HepG2 (cell line): ENCODE data around the gene ITPRIP. TPM values are rescaled to one million over a fixed set of nuclear protein-coding genes. Genes with fewer than 3 reads are reported as not detected.
A peak's percentile ranks its signal among the peaks of the same experiment; 100 is the strongest.

ENCODE experiments used
- ATF7 ChIP-seq, 2 experiments: fragments of 450-650 bp in 1 of 2; sonication (generic) in 1 of 2; formaldehyde crosslinking in 1 of 2; IDR thresholded peaks; 2 replicates each; pipeline versions ENCODE4 v1.4.0 to v1.6.1; 2016 to 2020; ENCODE audit warnings: antibody characterized with exemption in 1 of 2, mild to moderate bottlenecking in 1 of 2, missing genetic modification reagents in 1 of 2
- EED ChIP-seq: sonication (generic); formaldehyde crosslinking; IDR thresholded peaks from 2 replicates; pipeline ENCODE4 v1.5.0; 2020; ENCODE audit warnings: mild to moderate bottlenecking, missing genetic modification reagents
- GFI1 ChIP-seq: sonication (generic); formaldehyde crosslinking; IDR thresholded peaks from 2 replicates; pipeline ENCODE4 v1.5.0; 2020; ENCODE audit warnings: missing genetic modification reagents, mild to moderate bottlenecking, borderline replicate concordance
- KDM2A ChIP-seq: sonication (generic); formaldehyde crosslinking; IDR thresholded peaks from 2 replicates; pipeline ENCODE4 v1.4.0; 2020; ENCODE audit warnings: low read depth, missing genetic modification reagents, borderline replicate concordance
- KLF15 ChIP-seq: sonication (generic); formaldehyde crosslinking; IDR thresholded peaks from 2 replicates; pipeline ENCODE4 v1.8.1; 2023; ENCODE audit warnings: borderline replicate concordance, mild to moderate bottlenecking, inconsistent platforms, missing genetic modification reagents, mixed read lengths
- NFYB ChIP-seq: sonication (generic); formaldehyde crosslinking; IDR thresholded peaks from 2 replicates; pipeline ENCODE4 v1.4.0; 2020; ENCODE audit warnings: missing genetic modification reagents
- PITX1 ChIP-seq: sonication (generic); formaldehyde crosslinking; IDR thresholded peaks from 2 replicates; pipeline ENCODE4 v1.5.1; 2020; ENCODE audit warnings: mild to moderate bottlenecking, missing genetic modification reagents
- SMARCC2 ChIP-seq: fragments of 450-650 bp; IDR thresholded peaks from 2 replicates; pipeline ENCODE4 v1.6.1; 2017; ENCODE audit warnings: antibody characterized with exemption, mild to moderate bottlenecking
- ZNF121 ChIP-seq: sonication (generic); formaldehyde crosslinking; IDR thresholded peaks from 2 replicates; pipeline ENCODE4 v1.5.0; 2020; ENCODE audit warnings: mild to moderate bottlenecking, missing genetic modification reagents
- ZNF124 ChIP-seq: sonication (generic); formaldehyde crosslinking; IDR thresholded peaks from 2 replicates; pipeline ENCODE4 v1.4.0; 2020; ENCODE audit warnings: missing genetic modification reagents
- ZNF260 ChIP-seq: sonication (generic); formaldehyde crosslinking; IDR thresholded peaks from 2 replicates; pipeline ENCODE4 v1.4.0; 2020; ENCODE audit warnings: missing genetic modification reagents, low read depth, mild to moderate bottlenecking, borderline replicate concordance
- ZNF567 ChIP-seq: sonication (generic); formaldehyde crosslinking; IDR thresholded peaks from 2 replicates; pipeline ENCODE4 v1.8.1; 2023; ENCODE audit warnings: mild to moderate bottlenecking, missing genetic modification reagents, borderline replicate concordance
- ZNF577 ChIP-seq: sonication (generic); formaldehyde crosslinking; IDR thresholded peaks from 2 replicates; pipeline ENCODE4 v1.4.0; 2020; ENCODE audit warnings: mild to moderate bottlenecking, low read depth, missing genetic modification reagents, borderline replicate concordance
- ZNF614 ChIP-seq: IDR thresholded peaks from 2 replicates; pipeline ENCODE4 v1.6.1; 2018; ENCODE audit warnings: missing biosample characterization, missing genetic modification reagents, inconsistent platforms, borderline replicate concordance
- ZNF75D ChIP-seq: sonication (generic); formaldehyde crosslinking; IDR thresholded peaks from 2 replicates; pipeline ENCODE4 v1.8.1; 2023; ENCODE audit warnings: missing genetic modification reagents, mild to moderate bottlenecking, borderline replicate concordance
- polyA plus RNA-seq, 8 experiments: library from polyadenylated mRNA; depleted of rRNA in 3 of 8; stranded (reverse) in 7 of 8; unstranded in 1 of 8; fragments of >200 nt; fragmentation: Illumina TruSeq in 4 of 8; extraction: Trizol in 4 of 8; gene quantifications; 2 replicates each; pipeline versions ENCODE4 v1.2.1 to v1.2.3, GENCODE V29; 2011 to 2016; ENCODE audit warnings: low read depth in 4 of 8, missing spikeins in 1 of 8, mixed read lengths in 1 of 8; ENCODE audit not compliant: insufficient read depth in 1 of 8
- total RNA-seq, 5 experiments: library from RNA; depleted of rRNA; stranded (reverse); fragments of >200 nt; fragmentation: Illumina TruSeq; extraction: Trizol; gene quantifications; 2 replicates each; pipeline ENCODE4 v1.2.3, GENCODE V29; 2016; ENCODE audit warnings: low read depth in 1 of 5
- TF ChIP-seq, protein P1 (sequence below): sonication (generic); formaldehyde crosslinking; IDR thresholded peaks from 2 replicates; pipeline ENCODE4 v1.5.1; 2020; ENCODE audit warnings: mild to moderate bottlenecking, moderate library complexity, missing genetic modification reagents
- TF ChIP-seq, protein P2 (sequence below): sonication (generic); formaldehyde crosslinking; conservative IDR thresholded peaks from 2 replicates; pipeline ENCODE4 v1.5.0; 2020; ENCODE audit warnings: missing genetic modification reagents
- TF ChIP-seq, protein P3 (sequence below): IDR thresholded peaks from 2 replicates; pipeline ENCODE4 v1.6.1; 2016; ENCODE audit warnings: mild to moderate bottlenecking
- TF ChIP-seq, protein P4 (sequence below): sonication (generic); formaldehyde crosslinking; IDR thresholded peaks from 2 replicates; pipeline ENCODE4 v1.5.0; 2020; ENCODE audit warnings: mild to moderate bottlenecking, missing genetic modification reagents
- TF ChIP-seq, protein P5 (sequence below): sonication (generic); formaldehyde crosslinking; IDR thresholded peaks from 2 replicates; pipeline ENCODE4 v1.4.0; 2020; ENCODE audit warnings: missing genetic modification reagents

The ITPRIP gene
- total and polyA plus RNA-seq, 2 of the 13 experiments (the other 11 are each of a cell fraction or from before 2014, with no cell fraction given), result 1.00 to 2.8 TPM

DNA sequence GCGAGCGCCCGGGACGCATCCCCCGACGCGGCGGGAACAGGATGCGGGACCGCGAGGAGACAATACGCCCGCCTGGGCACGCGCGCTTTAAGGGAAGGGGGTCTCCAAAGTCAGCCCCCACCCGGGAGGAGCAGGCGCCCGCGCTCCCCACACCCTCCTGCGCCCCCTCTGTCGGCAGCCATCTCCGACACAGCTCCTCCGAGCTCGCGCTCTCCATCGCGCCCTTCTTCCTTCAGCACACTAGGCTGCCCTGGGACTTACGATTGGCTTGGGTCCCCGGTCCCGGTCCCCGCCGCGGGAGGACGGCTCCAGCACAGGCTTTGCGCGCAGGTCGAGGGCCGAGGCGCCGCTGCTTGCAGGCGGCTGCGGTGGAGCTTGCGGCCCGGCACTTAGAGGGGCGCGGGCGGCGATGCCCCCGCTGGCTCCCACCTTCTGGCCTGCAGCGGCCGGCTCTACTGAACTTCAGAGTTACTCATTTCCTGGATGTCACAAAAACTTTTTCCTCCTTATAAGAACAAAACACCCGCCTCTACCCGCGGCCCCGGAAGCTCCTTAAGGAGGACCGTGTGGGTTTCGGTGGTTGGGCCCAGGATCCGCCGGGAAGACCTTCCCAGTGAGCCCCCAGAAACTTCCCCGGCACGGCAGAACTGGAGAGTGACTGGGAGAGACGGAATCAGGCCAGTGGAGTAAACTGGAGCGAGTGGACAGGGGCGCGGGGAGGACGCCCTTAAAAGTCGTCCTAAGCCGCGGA lies at the start of gene ITPRIP (continued):
- TF ChIP-seq, protein P1, sequence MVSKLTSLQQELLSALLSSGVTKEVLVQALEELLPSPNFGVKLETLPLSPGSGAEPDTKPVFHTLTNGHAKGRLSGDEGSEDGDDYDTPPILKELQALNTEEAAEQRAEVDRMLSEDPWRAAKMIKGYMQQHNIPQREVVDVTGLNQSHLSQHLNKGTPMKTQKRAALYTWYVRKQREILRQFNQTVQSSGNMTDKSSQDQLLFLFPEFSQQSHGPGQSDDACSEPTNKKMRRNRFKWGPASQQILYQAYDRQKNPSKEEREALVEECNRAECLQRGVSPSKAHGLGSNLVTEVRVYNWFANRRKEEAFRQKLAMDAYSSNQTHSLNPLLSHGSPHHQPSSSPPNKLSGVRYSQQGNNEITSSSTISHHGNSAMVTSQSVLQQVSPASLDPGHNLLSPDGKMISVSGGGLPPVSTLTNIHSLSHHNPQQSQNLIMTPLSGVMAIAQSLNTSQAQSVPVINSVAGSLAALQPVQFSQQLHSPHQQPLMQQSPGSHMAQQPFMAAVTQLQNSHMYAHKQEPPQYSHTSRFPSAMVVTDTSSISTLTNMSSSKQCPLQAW (CRISPR knock-in tag), result no peak
- TF ChIP-seq ZNF121 (CRISPR knock-in tag) (peak; percentile 63; the same call in 1 of the 2 replicates), ZNF577 (CRISPR knock-in tag) (no peak), ATF7 (IDR thresholded peaks at IDR 0.05) (no peak), ATF7 (CRISPR knock-in tag; IDR thresholded peaks at IDR 0.05) (no peak), ZNF260 (CRISPR knock-in tag) (no peak), KLF15 (CRISPR knock-in tag) (0 out of 2 replicates have a peak, but pooled peaks have one; percentile 26), NFYB (CRISPR knock-in tag) (no peak), EED (CRISPR knock-in tag) (0 out of 2 replicates have a peak, but pooled peaks have one; percentile 45), ZNF124 (CRISPR knock-in tag) (no peak), ZNF567 (CRISPR knock-in tag) (no peak), ZNF75D (CRISPR knock-in tag) (no peak), GFI1 (peak; percentile 72), PITX1 (CRISPR knock-in tag) (no peak), SMARCC2 (no peak), KDM2A (peak; percentile 20; the same call in 1 of the 2 replicates), ZNF614 (CRISPR knock-in tag) (no peak)
- TF ChIP-seq, protein P2, sequence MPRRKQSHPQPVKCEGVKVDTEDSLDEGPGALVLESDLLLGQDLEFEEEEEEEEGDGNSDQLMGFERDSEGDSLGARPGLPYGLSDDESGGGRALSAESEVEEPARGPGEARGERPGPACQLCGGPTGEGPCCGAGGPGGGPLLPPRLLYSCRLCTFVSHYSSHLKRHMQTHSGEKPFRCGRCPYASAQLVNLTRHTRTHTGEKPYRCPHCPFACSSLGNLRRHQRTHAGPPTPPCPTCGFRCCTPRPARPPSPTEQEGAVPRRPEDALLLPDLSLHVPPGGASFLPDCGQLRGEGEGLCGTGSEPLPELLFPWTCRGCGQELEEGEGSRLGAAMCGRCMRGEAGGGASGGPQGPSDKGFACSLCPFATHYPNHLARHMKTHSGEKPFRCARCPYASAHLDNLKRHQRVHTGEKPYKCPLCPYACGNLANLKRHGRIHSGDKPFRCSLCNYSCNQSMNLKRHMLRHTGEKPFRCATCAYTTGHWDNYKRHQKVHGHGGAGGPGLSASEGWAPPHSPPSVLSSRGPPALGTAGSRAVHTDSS (CRISPR knock-in tag), result no peak
- TF ChIP-seq, protein P3, sequence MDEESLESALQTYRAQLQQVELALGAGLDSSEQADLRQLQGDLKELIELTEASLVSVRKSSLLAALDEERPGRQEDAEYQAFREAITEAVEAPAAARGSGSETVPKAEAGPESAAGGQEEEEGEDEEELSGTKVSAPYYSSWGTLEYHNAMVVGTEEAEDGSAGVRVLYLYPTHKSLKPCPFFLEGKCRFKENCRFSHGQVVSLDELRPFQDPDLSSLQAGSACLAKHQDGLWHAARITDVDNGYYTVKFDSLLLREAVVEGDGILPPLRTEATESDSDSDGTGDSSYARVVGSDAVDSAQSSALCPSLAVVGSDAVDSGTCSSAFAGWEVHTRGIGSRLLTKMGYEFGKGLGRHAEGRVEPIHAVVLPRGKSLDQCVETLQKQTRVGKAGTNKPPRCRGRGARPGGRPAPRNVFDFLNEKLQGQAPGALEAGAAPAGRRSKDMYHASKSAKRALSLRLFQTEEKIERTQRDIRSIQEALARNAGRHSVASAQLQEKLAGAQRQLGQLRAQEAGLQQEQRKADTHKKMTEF (CRISPR knock-in tag), result no peak; the same call in 1 of the 2 replicates
- TF ChIP-seq, protein P4, sequence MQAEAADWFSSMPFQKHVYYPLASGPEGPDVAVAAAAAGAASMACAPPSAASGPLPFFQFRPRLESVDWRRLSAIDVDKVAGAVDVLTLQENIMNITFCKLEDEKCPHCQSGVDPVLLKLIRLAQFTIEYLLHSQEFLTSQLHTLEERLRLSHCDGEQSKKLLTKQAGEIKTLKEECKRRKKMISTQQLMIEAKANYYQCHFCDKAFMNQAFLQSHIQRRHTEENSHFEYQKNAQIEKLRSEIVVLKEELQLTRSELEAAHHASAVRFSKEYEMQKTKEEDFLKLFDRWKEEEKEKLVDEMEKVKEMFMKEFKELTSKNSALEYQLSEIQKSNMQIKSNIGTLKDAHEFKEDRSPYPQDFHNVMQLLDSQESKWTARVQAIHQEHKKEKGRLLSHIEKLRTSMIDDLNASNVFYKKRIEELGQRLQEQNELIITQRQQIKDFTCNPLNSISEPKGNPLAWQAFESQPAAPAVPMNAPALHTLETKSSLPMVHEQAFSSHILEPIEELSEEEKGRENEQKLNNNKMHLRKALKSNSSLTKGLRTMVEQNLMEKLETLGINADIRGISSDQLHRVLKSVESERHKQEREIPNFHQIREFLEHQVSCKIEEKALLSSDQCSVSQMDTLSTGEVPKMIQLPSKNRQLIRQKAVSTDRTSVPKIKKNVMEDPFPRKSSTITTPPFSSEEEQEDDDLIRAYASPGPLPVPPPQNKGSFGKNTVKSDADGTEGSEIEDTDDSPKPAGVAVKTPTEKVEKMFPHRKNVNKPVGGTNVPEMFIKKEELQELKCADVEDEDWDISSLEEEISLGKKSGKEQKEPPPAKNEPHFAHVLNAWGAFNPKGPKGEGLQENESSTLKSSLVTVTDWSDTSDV (CRISPR knock-in tag), result peak; percentile 63; the same call in 1 of the 2 replicates
- TF ChIP-seq, protein P5, sequence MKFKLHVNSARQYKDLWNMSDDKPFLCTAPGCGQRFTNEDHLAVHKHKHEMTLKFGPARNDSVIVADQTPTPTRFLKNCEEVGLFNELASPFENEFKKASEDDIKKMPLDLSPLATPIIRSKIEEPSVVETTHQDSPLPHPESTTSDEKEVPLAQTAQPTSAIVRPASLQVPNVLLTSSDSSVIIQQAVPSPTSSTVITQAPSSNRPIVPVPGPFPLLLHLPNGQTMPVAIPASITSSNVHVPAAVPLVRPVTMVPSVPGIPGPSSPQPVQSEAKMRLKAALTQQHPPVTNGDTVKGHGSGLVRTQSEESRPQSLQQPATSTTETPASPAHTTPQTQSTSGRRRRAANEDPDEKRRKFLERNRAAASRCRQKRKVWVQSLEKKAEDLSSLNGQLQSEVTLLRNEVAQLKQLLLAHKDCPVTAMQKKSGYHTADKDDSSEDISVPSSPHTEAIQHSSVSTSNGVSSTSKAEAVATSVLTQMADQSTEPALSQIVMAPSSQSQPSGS (CRISPR knock-in tag), result 0 out of 2 replicates have a peak, but pooled peaks have one; percentile 20
